ENCODE data around the gene CUX1.

- TF ChIP-seq POLR2AphosphoS5 (IDR thresholded peaks at IDR 0.05) (no peak), CTCF (IDR thresholded peaks at IDR 0.05) (no peak), POLR2A (IDR thresholded peaks at IDR 0.05) (no peak)
Measured at GRCh38 chr7:101959342-101959741, 141.9 kb downstream of the CUX1 start.

All from suprapubic skin (tissue), 4 donors.